ENCODE data around the gene LHPP. TPM values are rescaled to one million over a fixed set of nuclear protein-coding genes. Genes with fewer than 3 reads are reported as not detected.

Gene LHPP
- total RNA-seq, 1 donor from 2014 or later: 15.2 TPM

DNA sequence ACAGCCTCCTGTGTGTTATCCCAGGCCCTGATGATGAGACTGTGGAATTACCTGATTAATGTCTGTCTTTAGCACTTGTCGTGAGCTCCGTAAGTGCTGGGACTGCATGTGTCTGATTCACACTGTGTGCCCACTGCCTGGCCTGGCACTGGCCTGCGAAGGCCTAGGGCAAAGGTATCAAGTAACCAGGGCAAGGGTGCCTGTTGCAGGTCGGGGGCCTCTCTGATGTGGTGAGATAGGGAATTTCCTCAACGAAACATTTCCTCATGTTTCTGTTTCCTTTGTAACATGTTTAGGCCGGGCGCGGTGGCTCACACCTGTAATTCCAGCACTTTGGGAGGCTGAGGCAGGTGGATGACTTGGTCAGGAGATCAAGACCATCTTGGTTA, 50.4 kb downstream of the LHPP start:
- Mint-ChIP-seq H3K36me3 (ENCODE audit: insufficient read depth) (peaks cover 2% of the 10 kb centered on the region), H3K4me3 (ENCODE audit: low read depth) (no peak overlapping the region), H3K4me1 (ENCODE audit: low read depth) (peaks cover 4% of the 10 kb centered on the region), H3K27me3 (peaks cover 23% of the 10 kb centered on the region), H3K27ac (no peak overlapping the region), H3K9me3 (ENCODE audit: low read depth) (no peaks in the 10 kb centered on the region)
- TF ChIP-seq, protein P1, sequence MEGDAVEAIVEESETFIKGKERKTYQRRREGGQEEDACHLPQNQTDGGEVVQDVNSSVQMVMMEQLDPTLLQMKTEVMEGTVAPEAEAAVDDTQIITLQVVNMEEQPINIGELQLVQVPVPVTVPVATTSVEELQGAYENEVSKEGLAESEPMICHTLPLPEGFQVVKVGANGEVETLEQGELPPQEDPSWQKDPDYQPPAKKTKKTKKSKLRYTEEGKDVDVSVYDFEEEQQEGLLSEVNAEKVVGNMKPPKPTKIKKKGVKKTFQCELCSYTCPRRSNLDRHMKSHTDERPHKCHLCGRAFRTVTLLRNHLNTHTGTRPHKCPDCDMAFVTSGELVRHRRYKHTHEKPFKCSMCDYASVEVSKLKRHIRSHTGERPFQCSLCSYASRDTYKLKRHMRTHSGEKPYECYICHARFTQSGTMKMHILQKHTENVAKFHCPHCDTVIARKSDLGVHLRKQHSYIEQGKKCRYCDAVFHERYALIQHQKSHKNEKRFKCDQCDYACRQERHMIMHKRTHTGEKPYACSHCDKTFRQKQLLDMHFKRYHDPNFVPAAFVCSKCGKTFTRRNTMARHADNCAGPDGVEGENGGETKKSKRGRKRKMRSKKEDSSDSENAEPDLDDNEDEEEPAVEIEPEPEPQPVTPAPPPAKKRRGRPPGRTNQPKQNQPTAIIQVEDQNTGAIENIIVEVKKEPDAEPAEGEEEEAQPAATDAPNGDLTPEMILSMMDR (IDR thresholded peaks at IDR 0.05; ENCODE audit: unreplicated experiment): no peak
- DNase-seq (ENCODE audit: low spot score, unreplicated experiment): no peak

GRCh38 chr10:124512600-124512999, 51.0 kb downstream of the LHPP start:
- H3K27me3 Mint-ChIP-seq: peaks cover 24% of the 10 kb centered on the region
- DNase-seq (ENCODE audit: low spot score, unreplicated experiment): no peak
- no peaks in the 10 kb centered on the region for H3K9me3 Mint-ChIP-seq (ENCODE audit: low read depth)
- peaks cover 4% of the 10 kb centered on the region for H3K4me1 Mint-ChIP-seq (ENCODE audit: low read depth)
- no peak overlapping the region for H3K4me3 Mint-ChIP-seq (ENCODE audit: low read depth)
- H3K36me3 Mint-ChIP-seq (ENCODE audit: insufficient read depth): peaks cover 2% of the 10 kb centered on the region
- H3K27ac Mint-ChIP-seq: no peak overlapping the region
- TF ChIP-seq, protein P1 (IDR thresholded peaks at IDR 0.05; ENCODE audit: unreplicated experiment): no peak

GRCh38 chr10:124515244-124515970, 53.8 kb downstream of the LHPP start:
- DNase-seq (ENCODE audit: low spot score, unreplicated experiment): no peak
- Mint-ChIP-seq H3K27me3 (peaks cover 32% of the 10 kb centered on the region), H3K9me3 (ENCODE audit: low read depth) (no peaks in the 10 kb centered on the region), H3K4me3 (ENCODE audit: low read depth) (no peak overlapping the region), H3K36me3 (ENCODE audit: insufficient read depth) (peaks cover 3% of the 10 kb centered on the region), H3K27ac (no peak overlapping the region), H3K4me1 (ENCODE audit: low read depth) (peaks cover 4% of the 10 kb centered on the region)
- TF ChIP-seq, protein P1 (IDR thresholded peaks at IDR 0.05; ENCODE audit: unreplicated experiment): no peak

DNA sequence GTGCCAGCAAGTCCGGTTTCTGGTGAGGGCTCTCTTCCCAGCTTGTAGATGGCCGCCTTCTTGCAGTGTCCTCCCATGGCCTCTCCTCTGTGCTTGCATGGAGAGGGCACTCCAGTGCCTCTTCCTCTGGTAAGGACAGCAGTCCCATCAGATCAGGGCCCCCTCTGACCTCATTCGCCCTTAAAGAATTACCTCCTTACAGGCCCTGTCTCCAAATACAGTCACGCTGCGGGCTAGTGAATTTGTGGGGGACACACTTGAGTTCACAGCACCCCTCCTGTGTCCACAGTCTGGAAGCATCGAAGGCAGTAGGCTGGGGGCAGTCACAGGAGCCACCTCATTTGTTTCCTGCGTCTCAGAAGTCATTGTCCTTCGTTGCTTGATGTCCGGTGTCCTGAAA, 54.6 kb downstream of the LHPP start:
- no peak for DNase-seq (ENCODE audit: low spot score, unreplicated experiment)
- Mint-ChIP-seq H3K9me3 (ENCODE audit: low read depth) (no peaks in the 10 kb centered on the region), H3K27me3 (peaks cover 35% of the 10 kb centered on the region), H3K36me3 (ENCODE audit: insufficient read depth) (peaks cover 3% of the 10 kb centered on the region), H3K4me1 (ENCODE audit: low read depth) (peaks cover 4% of the 10 kb centered on the region), H3K27ac (no peak overlapping the region), H3K4me3 (ENCODE audit: low read depth) (no peak overlapping the region)
- TF ChIP-seq, protein P1 (IDR thresholded peaks at IDR 0.05; ENCODE audit: unreplicated experiment): no peak

DNA sequence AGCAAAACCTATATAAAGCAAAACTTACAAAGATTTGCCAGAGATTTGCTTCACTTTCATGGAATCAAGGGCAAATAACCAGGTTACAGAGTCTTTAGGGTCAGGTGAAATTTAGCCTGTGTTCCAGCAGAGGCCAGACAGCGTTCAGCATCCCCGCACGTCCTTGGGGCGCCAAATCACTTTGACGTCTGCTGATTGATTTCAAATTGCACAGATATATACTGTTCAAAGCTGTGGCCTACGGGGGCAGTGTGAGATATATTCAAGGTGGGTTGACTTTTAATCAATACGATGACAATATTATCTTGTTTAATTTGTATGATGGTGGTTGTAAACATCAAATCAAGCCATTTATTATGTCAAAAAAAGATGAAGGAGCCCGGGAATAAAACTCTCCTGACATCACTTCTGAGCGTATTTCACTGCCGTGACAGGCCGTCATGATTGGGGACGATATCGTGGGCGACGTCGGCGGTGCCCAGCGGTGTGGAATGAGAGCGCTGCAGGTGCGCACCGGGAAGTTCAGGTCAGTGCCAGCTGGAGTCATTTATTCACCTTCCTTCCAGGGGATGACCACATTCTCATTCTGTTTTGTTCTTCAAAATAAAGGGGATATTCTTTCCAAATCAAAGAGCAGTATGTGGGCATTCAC, 55.2 kb downstream of the LHPP start:
- peaks cover 35% of the 10 kb centered on the region for H3K27me3 Mint-ChIP-seq
- no peaks in the 10 kb centered on the region for H3K9me3 Mint-ChIP-seq (ENCODE audit: low read depth)
- peaks cover 4% of the 10 kb centered on the region for H3K4me1 Mint-ChIP-seq (ENCODE audit: low read depth)
- DNase-seq (ENCODE audit: low spot score, unreplicated experiment): no peak
- no peak overlapping the region for H3K4me3 Mint-ChIP-seq (ENCODE audit: low read depth)
- TF ChIP-seq, protein P1 (IDR thresholded peaks at IDR 0.05; ENCODE audit: unreplicated experiment): no peak
- peaks cover 3% of the 10 kb centered on the region for H3K36me3 Mint-ChIP-seq (ENCODE audit: insufficient read depth)
- H3K27ac Mint-ChIP-seq: no peak overlapping the region

All from progenitor cell of endocrine pancreas (in vitro differentiated cells).